CD14-positive monocyte (primary cell): Measurements from ENCODE around the gene SOAT2. TPM values are rescaled to one million over a fixed set of nuclear protein-coding genes. Genes with fewer than 3 reads are reported as not detected.

Experiments
- DNase-seq, 3 donors: peaks; one replicate each; pipeline ENCODE4 v3.0.0-alpha.2; 2011 to 2022
- H2AFZ ChIP-seq: 2 replicates; pipeline ENCODE4 v1.6.0; 2012; ENCODE audit warnings: mild to moderate bottlenecking, low read depth, low read length, inconsistent platforms; ENCODE audit not compliant: insufficient read depth, poor library complexity, severe bottlenecking
- H3K27ac ChIP-seq, 2 donors: 1 replicate in 1 of 2; 2 replicates in 1 of 2; pipeline ENCODE4 v1.5.1; 2012 to 2013; ENCODE audit warnings: low read length in 2 of 2, control low read depth in 1 of 2, inconsistent platforms in 1 of 2, low read depth in 1 of 2, mild to moderate bottlenecking in 1 of 2
- H3K27me3 ChIP-seq, 2 donors: one replicate each; pipeline versions ENCODE4 v1.6.0 to v1.6.1; 2011 to 2013; ENCODE audit warnings: low read length in 2 of 2; ENCODE audit not compliant: control insufficient read depth in 2 of 2, insufficient read depth in 2 of 2
- H3K36me3 ChIP-seq, 2 donors: replicated peaks in 1 of 2; 1 replicate in 1 of 2; 2 replicates in 1 of 2; pipeline versions ENCODE4 v1.5.1 to v1.6.1; 2012 to 2013; ENCODE audit warnings: low read length in 2 of 2, control low read depth in 1 of 2, inconsistent platforms in 1 of 2, mild to moderate bottlenecking in 1 of 2; ENCODE audit not compliant: insufficient read depth in 2 of 2, control insufficient read depth in 1 of 2
- H3K4me1 ChIP-seq, 2 donors: 1 replicate in 1 of 2; 2 replicates in 1 of 2; pipeline versions ENCODE4 v1.5.1 to v1.6.1; 2012 to 2013; ENCODE audit warnings: low read length in 2 of 2, control low read depth in 1 of 2, inconsistent platforms in 1 of 2, mild to moderate bottlenecking in 1 of 2, moderate library complexity in 1 of 2; ENCODE audit not compliant: insufficient read depth in 2 of 2, control insufficient read depth in 1 of 2
- H3K4me2 ChIP-seq: replicated peaks from 2 replicates; pipeline ENCODE3; 2012; ENCODE audit warnings: low read length, moderate library complexity, mild to moderate bottlenecking; ENCODE audit not compliant: poor library complexity, severe bottlenecking; ENCODE audit errors: extremely low read depth
- H3K4me3 ChIP-seq, 3 experiments: fragments of 200-600 bp in 1 of 3; sonication (generic) in 1 of 3; replicated peaks in 1 of 3; 1 replicate in 2 of 3; 2 replicates in 1 of 3; pipeline ENCODE4 v1.5.1; 2011 to 2013; ENCODE audit warnings: low read length in 3 of 3, mild to moderate bottlenecking in 3 of 3, control low read depth in 2 of 3, low read depth in 2 of 3, inconsistent platforms in 1 of 3, moderate library complexity in 1 of 3
- H3K79me2 ChIP-seq: 2 replicates; pipeline ENCODE4 v1.6.0; 2012; ENCODE audit warnings: mild to moderate bottlenecking, control low read depth, inconsistent platforms, low read length, moderate library complexity; ENCODE audit not compliant: insufficient read depth
- H3K9ac ChIP-seq: 2 replicates; pipeline ENCODE4 v1.6.0; 2017; ENCODE audit warnings: low read length, mild to moderate bottlenecking; ENCODE audit not compliant: insufficient read depth, poor library complexity, severe bottlenecking
- H3K9me3 ChIP-seq, 2 donors: replicated peaks in 1 of 2; 1 replicate in 1 of 2; 2 replicates in 1 of 2; pipeline versions ENCODE4 v1.5.1 to v1.6.1; 2012 to 2013; ENCODE audit warnings: low read length in 2 of 2, control low read depth in 1 of 2; ENCODE audit not compliant: control insufficient read depth in 1 of 2, insufficient read depth in 1 of 2
- H4K20me1 ChIP-seq: 2 replicates; pipeline ENCODE4 v1.6.0; 2012; ENCODE audit warnings: mild to moderate bottlenecking, low read length, control low read depth, moderate library complexity; ENCODE audit not compliant: insufficient read depth
- H3K27ac Mint-ChIP-seq, 7 donors: one replicate each; pipeline ENCODE4 v1.8.0; 2020; ENCODE audit warnings: mild to moderate bottlenecking in 7 of 7, mixed read lengths in 7 of 7, moderate library complexity in 6 of 7, inconsistent platforms in 2 of 7
- H3K27me3 Mint-ChIP-seq, 3 donors: one replicate each; pipeline ENCODE4 v1.8.0; 2021 to 2022; ENCODE audit warnings: low read depth in 3 of 3, mild to moderate bottlenecking in 3 of 3, mixed read lengths in 3 of 3, moderate library complexity in 3 of 3, inconsistent platforms in 1 of 3
- H3K36me3 Mint-ChIP-seq, 2 donors: one replicate each; pipeline ENCODE4 v1.8.0; 2020; ENCODE audit warnings: mixed read lengths in 2 of 2, inconsistent platforms in 1 of 2, mild to moderate bottlenecking in 1 of 2
- H3K4me1 Mint-ChIP-seq: one replicate; pipeline ENCODE4 v1.8.0; 2020; ENCODE audit warnings: mild to moderate bottlenecking, mixed read lengths
- H3K4me3 Mint-ChIP-seq, 2 donors: one replicate each; pipeline ENCODE4 v1.8.0; 2020; ENCODE audit warnings: mild to moderate bottlenecking in 2 of 2, mixed read lengths in 2 of 2, moderate library complexity in 1 of 2
- H3K9me3 Mint-ChIP-seq, 7 donors: one replicate each; pipeline ENCODE4 v1.8.0; 2020 to 2022; ENCODE audit warnings: mixed read lengths in 7 of 7, mild to moderate bottlenecking in 6 of 7, moderate library complexity in 6 of 7, inconsistent platforms in 2 of 7
- CTCF ChIP-seq: fragments of 200-600 bp; IDR thresholded peaks from one replicate; pipeline ENCODE4 v1.8.0; 2022; ENCODE audit warnings: antibody characterized with exemption, mild to moderate bottlenecking
- WGBS: methylation state at CpG from one replicate; pipeline ENCODE4 v1.1.5; 2013; ENCODE audit warnings: missing lambda C conversion rate; ENCODE audit not compliant: insufficient coverage; 5-methylcytosine and 5-hydroxymethylcytosine counted together
- intact Hi-C, 2 donors: fragments of 100-400 bp; cut with micrococcal nuclease; formaldehyde crosslinking; loops; one replicate each; pipeline versions ENCODE4 v1.15.0 to v1.15.1; 2023
- polyA plus RNA-seq, 3 donors: library from polyadenylated mRNA; depleted of rRNA in 1 of 3; unstranded in 2 of 3; stranded (reverse) in 1 of 3; fragments of 300-500 nt in 2 of 3; fragments of >200 nt in 1 of 3; fragmentation: Illumina TruSeq in 2 of 3; gene quantifications; 1 replicate in 2 of 3; 2 replicates in 1 of 3; pipeline ENCODE4 v1.2.3, GENCODE V29; 2012 to 2021

SOAT2 gene
- polyA plus RNA-seq, 3 donors: not detected

- no peak for TF ChIP-seq CTCF
- Mint-ChIP-seq H3K4me3 (no peak overlapping the region), H3K27me3 (peaks cover 0 to 4% (median 3%) of the 10 kb centered on the region in 3 donors), H3K27ac (no peak overlapping the region), H3K36me3 (no peaks in the 10 kb centered on the region), H3K4me1 (no peaks in the 10 kb centered on the region), H3K9me3 (peaks cover 0 to 3% (median 0%) of the 10 kb centered on the region in 7 donors)
- Histone ChIP-seq H3K27me3 (no peaks in the 10 kb centered on the region), H3K36me3 (no peaks in the 10 kb centered on the region), H3K4me3 (no peak overlapping the region), H3K4me1 (no peaks in the 10 kb centered on the region), H3K4me2 (no peak overlapping the region), H2AFZ (no peak overlapping the region), H3K9me3 (no peaks in the 10 kb centered on the region), H3K9ac (no peak overlapping the region), H4K20me1 (no peaks in the 10 kb centered on the region), H3K27ac (no peak overlapping the region), H3K79me2 (no peaks in the 10 kb centered on the region)
- intact Hi-C loops: no loop called here
- 80% methylated on average over 1 of the region's 15 CpGs for WGBS
- no peak for DNase-seq
Observed at GRCh38 chr12:53147653-53148052, 44.4 kb downstream of the SOAT2 start.

- H3K9me3 Mint-ChIP-seq: no peaks in the 10 kb centered on the region
- Histone ChIP-seq H3K4me1 (no peaks in the 10 kb centered on the region), H3K9me3 (no peaks in the 10 kb centered on the region), H4K20me1 (no peaks in the 10 kb centered on the region), H3K79me2 (no peaks in the 10 kb centered on the region), H3K4me3 (no peak overlapping the region), H3K36me3 (no peaks in the 10 kb centered on the region), H3K27ac (no peak overlapping the region), H2AFZ (no peak overlapping the region), H3K4me2 (no peak overlapping the region), H3K27me3 (no peaks in the 10 kb centered on the region), H3K9ac (no peak overlapping the region)
- H3K4me3 Mint-ChIP-seq: no peak overlapping the region
- no peaks in the 10 kb centered on the region for H3K36me3 Mint-ChIP-seq
- no peak for DNase-seq
- TF ChIP-seq CTCF: no peak
- intact Hi-C loops: no loop called here
- peaks cover 2 to 3% (median 2%) of the 10 kb centered on the region in 3 donors for H3K27me3 Mint-ChIP-seq
- no peaks in the 10 kb centered on the region for H3K4me1 Mint-ChIP-seq
- no CpG with 5 or more reads among the region's 6 CpGs for WGBS
- no peak overlapping the region for H3K27ac Mint-ChIP-seq
Observed at GRCh38 chr12:53151039-53151438, 47.8 kb downstream of the SOAT2 start.
